ENCODE results near the gene CRB2.

The CRB2 gene

DNA sequence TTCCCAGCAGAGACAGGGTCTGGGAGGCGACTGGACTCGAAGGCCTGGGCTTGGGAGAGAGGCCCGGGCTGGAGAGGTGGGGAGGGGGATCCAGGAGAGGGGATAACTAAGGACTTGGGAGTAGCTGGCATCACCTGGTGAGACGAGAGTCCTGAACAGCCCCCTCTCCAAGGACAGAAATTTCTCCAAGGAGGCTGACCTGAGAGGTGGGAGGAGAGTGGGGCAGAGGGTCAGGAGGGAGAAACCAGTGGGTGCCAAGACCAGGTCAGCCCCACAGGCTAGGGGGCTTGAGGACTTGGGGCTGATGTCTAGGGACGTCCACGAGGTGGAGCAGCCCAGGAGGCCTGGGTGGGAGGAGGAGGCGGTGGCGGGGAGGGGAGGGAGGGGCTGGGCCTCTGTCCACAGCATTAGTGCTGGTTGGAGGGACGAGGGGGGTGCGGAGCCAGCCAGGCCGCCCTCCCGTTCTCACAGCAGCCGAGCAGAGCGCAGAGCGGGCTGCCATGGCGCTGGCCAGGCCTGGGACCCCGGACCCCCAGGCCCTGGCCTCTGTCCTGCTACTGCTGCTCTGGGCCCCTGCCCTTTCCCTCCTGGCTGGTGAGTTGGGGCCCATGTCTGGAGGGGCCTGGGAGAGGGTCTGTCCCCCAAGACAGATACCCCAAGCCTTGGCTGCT is at the start of gene CRB2:
CRB2 (plus strand) TSS at position 437 of the 671 bp plus-strand sequence; CDS start at position 501, 64 bp downstream.
- no peak for DNase-seq

DNA sequence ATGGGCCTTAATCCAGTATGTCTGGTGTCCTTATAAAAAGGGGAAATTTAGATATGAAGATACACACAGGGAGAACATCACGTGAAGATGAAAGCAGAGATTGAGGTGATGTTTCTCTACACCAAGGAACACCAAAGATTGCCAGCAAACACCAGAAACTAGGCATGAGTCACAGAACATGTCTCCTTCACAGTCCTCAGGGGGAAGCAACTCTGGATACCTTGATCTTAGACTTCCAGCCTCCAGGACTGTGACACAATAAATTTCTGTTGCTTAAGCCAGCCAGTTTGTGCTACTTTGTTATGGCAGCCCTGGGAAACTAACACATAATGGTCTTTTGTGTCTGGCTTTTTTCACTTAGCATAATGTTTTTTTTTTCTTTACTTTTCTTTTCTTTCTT is 46.4 kb upstream of the CRB2 start:
- DNase-seq = no peak

DNA sequence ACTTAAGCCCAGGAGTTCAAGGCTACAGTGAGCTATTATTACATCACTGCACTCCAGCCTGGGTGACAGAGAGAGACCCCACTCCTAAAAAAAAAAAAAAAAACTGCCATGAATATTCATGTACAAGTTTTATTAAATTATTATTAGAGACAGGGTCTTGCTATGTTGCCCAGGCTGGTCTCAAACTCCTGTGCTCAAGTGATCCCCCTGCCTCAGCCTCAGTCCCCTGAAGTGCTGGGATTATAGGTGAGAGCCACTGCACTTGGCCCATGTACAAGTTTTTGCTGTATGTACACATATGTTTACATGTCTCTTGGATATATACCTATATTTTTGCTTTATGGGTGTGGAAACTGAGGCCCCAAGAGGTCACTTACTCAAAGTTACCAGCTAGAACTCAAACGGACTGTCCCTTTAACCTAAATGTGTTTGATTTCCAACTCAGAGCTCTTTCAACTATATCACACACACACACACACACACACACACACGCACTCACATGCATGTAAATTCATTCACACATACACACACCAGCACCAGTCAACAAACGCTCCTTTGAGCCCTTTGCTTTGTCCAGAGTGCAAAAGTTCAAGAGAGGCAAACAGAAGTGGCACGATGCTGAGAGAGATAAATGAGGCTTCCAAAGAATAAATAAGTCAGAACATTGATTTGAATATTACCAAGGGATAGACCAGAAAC is 45.3 kb upstream of the CRB2 start:
- DNase-seq = no peak

DNA sequence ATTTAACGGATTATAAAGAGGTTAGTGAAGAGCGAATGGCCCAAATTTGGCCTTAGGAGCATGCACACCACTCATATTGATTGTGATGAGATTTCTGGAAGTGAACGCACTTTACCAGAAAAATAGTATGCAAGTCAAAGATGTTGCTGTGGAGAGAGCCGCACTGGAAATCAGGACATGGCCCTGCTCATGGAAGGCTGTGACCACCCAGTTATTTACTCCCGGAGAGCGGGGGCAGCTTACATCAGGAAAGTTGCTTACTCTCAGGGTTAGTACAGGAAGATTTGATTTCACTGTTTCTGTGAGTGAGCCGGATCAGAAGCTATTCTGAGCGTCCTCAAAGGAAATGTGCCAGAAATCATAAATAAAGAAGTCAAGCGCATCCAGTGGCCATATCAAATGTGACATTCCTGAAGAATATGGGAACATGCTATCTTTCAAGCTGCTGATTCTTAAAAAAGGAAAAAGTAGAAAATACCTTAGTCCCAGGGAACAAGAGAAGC is 44.7 kb upstream of the CRB2 start:
- no peak for DNase-seq

DNA sequence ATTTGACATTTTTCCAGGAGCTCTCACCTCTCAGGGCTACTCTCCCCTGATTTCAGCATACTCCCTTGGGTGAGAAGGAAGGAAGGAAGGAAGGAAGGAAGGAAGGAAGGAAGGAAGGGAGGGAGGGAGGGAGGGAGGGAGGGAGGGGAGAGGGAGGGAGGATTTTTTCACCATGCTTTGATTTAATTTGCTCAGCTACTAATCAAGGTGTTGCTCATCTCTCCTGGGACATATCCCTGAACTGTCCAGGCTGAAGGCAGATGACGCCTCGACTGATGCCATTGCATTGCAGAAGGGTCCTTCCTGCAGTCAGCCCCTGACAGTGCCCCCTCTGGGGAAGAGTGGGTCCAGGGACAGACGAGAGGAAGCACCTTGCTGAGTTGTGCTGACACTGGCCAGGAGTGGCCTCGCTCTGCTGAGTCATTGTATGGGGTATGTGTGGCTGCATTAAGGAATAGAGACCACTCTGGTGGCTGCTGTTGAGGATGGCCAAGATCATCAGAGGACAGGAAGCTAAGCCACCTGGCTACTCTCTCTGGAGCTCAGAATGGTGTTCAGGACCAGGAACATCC is 43.6 kb upstream of the CRB2 start:
- DNase-seq = no peak

DNA sequence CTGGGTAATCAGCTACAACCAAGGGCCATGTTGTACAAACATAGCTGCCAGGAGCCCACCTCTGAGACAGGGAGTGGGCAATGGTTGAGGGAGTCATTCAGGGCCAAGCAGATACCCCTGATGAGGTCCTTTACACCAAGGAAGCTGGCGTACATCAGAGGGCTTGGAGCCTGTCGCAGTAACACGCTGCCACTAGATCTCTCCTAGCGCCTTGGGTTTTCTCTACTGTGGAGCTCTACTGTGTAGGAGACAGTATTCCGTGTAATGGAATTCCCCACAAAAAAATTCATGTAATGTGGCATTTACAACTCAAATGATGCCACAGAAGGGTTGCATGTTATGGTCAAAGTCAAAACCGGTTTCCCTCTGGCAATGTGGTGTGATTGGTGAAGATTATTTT is 41.4 kb upstream of the CRB2 start:
- no peak for DNase-seq

DNA sequence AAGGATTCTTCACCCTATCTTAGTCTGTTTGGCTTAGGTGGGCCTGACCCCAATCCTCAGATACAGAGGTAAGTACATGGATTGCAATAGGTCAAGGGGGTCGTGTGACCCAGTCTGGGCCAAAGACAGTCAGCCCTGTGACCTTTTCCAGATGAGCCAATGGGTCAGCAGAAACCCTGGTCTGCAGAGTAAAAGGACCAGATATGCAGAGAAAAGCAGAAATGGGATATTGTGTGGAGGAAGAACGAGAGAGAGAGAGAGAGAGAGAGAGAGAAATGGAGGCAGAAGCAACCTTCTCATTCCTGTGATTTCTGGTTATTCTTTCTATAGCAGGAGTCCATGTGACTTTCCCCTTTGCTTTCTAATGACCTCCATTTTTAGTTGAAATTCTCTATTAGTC is 40.4 kb upstream of the CRB2 start:
- DNase-seq = no peak

DNA sequence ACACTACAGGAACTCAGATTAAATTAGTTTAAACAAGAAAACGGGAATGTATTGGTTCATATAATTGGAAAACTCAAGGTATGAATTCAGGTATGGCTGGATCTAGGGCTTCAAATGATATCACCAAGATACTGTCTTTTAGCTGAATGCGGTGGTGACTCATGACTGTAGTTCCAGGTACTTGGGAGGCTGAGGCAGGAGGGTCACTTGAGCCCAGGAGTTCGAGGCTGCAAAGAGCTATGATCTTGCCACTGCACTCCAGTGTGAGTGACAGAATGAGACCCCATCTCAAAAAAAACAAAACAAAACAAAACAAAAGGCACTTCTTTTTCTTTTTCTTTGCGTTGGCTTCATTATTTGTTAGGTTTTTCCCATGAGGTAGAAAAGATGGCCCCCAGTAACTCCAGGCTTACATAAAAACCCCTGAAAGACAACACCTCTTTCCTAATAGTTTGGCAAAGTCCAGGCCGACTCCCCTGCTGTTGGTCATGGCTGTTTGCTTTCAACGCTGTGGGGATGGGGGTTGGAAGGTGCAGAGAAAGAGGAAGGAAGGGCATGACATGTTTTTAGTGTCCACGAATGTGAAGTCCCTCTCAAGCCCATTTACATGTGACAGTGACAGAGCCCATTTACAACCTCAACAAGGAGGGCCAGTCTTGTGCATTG is 39.8 kb upstream of the CRB2 start:
- DNase-seq = no peak

DNA sequence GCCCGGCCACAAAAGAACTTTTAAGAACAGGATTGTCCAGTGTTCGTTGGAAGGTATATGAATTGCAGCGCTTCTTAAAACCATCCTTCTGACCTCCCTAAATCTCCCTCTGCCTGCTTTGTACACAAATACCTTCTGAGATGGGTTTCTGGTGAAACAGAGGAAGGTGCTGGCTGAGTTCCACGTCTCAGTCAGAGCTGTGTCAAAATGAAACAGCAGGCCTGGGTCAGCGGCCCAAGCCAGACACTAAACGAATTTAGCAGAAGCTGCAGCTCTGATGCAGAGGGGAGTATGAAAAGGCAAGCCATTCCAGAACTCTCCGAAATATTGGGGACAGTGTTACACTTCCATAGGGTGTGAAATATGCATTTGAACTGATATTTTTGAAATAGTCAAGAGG is 37.8 kb upstream of the CRB2 start:
- DNase-seq = no peak

DNA sequence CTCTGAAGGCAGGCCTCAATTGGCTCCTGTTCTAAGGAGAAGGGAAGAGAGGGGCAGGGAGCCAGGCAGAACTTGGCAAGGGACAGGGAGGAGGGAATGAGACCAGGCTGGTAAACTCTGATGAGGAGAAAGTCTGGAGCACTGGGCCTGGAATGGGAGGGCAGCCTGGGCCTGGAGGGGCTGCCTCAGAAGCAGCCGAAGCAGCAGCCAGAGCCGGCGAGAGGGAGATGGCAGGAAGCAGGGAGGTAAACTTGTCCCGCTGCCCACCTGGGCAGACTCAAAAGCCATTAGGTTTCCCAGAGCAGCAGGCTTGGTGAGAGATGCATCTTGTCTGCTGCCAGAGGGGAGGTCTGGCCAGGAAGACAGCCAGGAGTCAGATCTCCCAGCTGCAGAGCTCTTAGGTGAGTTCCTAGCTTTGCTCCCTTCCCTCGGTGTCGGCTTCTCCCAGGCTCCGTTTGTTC is 37.0 kb upstream of the CRB2 start:
- DNase-seq = no peak

DNA sequence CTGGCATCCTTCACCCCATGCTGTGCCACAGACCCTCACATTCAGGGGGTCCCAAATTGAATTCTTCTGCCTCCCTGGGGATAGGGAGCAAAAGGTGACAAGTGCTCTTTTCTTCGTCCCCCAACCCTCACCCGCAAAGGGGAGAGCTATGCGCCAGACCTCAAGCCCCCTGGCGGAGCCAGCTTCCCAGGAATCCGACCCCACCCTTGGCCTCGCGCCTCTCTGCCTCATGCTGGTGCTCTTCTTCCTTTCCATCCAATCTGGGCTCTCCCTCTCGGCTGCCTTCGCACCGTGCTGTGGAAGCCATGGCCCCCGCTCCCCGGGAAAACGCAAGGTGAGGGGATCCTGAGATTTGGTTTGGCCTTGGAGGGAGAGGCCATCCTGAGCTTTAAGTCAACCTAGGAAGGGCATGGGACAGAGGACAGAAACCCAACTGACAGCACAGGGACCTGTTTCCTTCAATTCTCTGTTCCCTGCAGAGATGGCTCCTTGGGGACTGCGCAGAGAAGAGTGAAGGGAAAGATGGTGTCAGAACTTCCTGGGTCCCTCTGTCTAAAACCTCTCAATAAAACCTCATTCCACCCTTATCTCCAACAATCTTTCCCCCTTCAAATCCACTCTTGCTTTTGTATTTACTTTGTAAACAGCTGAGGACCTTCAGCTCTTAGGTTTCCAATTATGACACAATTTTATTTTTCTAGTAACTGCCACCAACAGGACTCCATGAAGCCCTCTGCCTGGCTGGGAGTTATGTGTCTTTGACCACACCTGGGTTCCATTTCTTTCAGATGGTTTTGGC is 36.3 kb upstream of the CRB2 start:
- no peak for DNase-seq

DNA sequence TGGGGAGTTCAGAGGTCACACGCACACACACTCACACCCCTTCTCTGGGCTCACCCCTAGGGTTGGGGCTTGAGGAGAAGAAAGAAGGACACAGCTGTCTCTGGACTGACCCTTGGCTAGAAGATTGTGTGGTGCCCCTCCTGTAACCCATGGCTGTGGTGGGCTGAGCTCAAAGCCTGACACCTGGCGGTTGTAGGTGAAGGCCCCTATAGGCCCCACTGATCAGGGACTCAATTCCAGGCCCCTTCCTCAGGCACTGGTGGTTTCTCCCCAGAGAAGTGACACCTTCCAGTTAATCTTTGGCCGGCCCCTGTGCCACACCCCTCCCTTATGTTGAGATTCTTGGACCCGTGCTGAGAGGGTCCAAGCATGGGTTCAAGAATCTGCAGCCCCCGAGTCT is 35.2 kb upstream of the CRB2 start:
- no peak for DNase-seq

DNA sequence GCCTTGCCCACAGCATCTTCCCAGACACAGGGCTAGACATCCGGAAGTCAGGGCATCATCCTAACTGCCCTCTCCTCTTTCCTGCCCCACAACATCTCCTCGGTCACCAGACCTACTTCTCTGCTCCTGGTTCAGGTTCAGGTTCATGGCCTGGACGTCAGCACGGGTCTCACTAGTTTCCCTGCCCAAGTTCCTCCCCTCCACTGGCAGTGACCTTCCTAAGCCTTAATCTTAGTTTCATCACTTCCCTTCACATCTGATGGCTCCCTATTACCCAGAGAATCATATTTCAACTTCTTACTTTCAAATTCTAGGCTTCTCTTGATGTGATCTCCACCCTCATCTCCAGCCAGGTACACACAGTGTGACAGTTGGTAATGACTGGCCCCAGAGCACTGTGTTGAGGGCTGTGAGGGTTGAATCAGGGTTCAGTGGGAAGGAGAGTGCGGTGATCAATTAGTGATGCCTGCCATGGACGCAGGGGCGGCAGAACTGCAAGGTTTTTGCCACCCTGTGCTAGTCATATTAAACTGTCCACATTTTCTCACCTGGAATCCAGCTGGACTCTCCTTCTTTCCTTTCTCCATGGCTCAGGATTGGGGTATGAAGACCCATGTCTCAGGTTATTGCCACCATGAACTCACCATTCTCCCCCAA is 34.3 kb upstream of the CRB2 start:
- no peak for DNase-seq

DNA sequence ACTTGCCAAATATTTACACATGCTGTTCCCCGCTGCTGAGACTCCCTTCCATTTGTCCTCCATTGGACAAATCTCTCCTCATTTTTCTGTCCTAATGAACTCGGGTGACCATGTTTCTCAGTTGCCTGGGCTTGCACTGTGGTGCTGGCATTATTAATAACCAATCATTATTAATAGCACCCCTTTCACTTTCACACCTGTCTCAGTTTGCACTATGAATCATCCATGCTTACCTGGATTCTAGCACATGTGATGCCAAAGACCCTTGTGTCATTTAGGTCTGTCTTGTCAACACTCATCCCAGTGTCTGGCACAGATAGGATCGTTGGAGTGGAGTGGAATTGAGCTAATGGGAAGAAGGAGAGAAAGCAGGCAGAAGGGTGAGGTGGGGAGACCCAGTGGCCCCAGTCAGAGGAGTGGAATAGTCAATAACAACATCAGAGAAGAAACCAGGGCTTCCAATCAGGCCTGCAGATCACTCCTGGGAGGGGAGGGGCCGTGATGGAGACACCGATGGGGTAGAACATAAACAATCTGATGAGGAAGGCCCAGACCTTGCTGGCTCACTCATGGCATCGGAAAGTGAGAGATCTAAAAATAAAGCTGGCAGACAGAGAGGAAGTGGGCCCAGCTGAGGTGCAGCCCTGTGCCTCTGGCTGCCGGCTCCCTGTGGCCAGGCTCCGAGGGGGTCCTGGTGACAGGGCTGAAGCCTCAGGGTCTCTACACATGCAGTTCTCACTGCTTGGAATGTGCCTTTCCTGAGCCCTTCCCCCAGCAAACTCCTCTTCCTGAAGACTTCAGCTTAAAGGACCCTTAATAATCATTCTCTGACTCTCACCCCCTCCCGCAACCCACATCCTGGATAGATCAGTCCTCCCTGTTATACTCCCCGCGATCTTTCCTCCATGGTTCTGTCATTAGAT is 33.5 kb upstream of the CRB2 start:
- peak; percentile 86 for DNase-seq

DNA sequence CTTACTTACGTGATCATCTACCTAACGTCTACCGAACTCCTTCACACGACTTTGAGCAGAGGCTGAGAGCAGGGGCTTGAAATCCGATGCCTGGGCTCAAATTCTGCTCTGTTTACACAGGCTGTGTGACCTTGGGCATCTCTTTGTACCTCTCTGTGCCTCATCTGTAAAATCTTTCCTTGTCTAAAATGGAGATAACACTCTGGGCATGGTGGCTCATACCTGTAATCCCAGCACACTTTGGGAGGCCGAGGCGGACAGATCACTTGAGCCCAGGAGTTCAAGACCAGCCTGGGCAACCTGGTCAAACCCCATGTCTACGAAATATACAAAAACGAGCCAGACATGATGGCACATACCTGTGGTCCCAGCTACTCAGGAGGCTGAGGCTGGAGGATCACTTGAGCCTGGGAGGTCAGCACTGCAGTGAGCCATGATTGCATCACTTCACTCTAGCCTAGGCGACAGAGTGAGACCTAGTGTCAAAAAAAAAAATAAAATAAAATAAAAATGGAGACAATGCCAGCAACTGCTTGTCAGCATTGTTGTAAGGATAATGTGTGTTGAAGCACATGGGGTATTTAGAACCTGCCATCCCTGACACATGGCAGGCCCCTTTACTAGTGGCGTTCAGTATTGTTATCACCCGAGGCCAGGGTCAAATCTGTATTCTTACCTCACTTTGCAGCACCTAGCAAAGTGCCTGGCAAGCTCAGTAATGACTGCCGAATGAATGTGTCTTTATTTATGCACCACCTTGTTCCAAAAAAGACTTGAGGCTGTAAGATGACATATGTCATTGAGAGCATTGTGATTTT is 32.6 kb upstream of the CRB2 start:
- no peak for DNase-seq

DNA sequence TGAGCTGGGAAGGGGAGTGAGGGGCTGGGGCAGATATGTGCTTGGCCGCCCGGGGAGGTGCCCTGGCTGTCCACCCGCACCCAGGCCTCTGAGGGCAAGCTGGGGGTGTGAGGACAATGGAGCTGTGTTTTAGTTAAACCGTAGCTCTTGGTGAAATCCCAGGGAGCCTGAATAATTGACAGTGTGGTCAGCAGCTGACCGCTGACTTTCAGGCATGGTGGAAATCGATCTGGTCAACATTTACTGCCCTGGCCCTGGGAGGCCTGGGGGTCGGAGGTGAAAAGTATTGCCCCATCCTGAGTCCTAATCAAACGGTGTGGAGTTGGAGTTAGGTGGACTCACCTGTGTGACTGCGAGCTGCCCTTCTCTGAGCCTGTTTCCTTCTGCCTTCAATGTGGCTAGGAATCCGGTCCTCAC is 31.2 kb upstream of the CRB2 start:
- DNase-seq = no peak

DNA sequence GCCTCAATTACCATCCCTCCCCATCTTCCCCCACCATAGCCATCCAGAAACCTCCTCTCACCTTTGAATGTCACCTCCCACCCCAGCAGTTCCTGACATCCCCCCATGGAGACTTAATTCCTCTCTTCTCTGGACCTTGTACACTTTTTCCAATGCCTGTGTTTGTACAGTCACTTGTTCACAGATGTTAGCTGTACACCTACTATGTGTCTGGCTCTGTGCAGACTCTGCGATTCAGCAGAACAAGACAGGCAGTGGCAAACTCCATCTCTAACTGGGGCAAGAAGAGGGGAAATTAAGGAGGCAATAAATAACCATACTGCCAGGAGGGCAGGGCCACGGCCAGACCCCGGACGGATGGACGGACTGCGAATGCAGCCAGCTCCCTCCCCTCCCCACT is 29.8 kb upstream of the CRB2 start:
- DNase-seq = no peak

DNA sequence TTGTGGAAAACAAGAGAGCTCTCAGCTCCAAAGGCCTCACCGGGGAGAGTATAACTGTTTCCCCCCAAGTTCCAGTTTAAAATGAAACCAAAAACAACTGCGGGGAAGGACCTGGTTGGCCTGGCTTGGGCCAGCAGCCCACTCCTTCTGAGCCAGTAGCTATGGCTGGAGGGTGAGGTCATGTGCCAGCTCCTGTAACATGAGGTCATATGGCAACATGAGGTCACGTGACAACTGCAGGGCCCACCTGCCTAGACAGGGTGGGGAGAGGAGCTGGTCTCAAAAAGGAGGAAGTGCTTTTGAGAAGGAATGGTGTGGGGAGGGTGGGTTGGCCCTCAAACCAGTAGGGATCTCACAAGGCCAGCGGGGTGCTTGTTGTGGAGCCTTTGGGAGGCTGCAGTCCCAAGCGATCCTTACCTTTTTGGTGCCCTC is 29.3 kb upstream of the CRB2 start:
- no peak for DNase-seq

DNA sequence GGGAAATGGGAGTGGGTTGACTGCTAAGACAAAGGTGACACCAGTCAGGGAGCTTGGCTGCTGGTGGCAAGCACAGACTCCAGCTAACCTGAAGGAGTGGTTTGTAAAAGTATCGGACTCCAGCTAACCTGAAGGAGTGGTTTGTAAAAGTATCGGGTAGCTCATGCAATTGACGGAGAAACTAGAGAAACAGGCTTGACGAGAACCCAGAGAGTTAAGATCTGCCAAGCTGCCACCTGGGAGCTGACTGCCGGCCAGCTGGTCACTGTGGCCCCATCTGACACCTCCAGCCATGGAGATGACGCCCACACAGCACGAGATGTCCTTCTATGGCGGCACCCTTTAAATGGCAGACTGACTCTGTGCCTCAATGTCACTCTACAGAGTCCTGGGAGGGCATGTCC is 28.3 kb upstream of the CRB2 start:
- no peak for DNase-seq

DNA sequence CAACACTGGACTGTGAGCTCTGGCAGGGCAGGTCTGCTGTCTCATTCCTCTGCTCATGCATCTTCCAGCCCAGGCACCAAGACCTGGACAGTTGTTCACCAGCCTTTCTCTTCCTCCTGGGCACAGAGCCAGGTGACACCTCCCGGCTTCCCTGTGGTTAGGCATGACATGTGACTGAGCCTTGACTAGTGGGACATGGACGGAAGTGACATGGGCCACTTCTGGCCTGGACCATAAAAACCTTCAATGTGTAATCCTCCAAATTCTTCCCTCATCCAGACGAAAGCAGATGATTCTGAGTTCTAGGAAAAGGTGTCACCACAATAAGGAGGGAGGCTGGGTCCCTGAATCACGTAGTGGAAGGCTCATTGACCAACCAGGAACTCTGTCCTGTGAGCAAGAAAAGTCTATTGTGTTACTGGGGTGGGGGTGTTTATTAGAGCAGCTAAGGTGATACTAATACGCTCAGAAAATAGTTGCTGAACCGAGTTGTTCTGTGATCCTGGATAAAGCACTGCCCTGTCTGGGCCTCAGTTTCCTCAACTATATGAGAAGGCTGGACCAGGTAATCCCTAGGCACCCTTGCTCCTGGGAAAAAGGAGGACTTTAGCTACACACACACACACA is 26.6 kb upstream of the CRB2 start:
- DNase-seq = no peak
